Activated naive CD4-positive, alpha-beta T cell treated with anti-CD3 and anti-CD28 coated beads, Interleukin-2, amount 10 ng/mL, durations not matched to agents 7 days and 5 days (primary cell): ENCODE results near the gene SLC24A3.

Experiments used
- CTCF ChIA-PET: fragments of 350-600 bp; sonication (Branson Sonifier 250); formaldehyde crosslinking; loops from one replicate; lab custom pipeline; 2021; ENCODE audit warnings: antibody characterized with exemption; lab: Charles Lee
- DNase-seq: peaks from one replicate; pipeline ENCODE4 v3.0.0-alpha.2; 2020
- H3K27ac Mint-ChIP-seq: one replicate; pipeline ENCODE4 v1.8.0; 2021; ENCODE audit warnings: mild to moderate bottlenecking, moderate library complexity, mixed read lengths
- H3K27me3 Mint-ChIP-seq: one replicate; pipeline ENCODE4 v1.8.0; 2021; ENCODE audit warnings: mild to moderate bottlenecking, mixed read lengths
- H3K36me3 Mint-ChIP-seq: one replicate; pipeline ENCODE4 v1.8.0; 2021; ENCODE audit warnings: mixed read lengths
- H3K4me1 Mint-ChIP-seq: one replicate; pipeline ENCODE4 v1.8.0; 2021; ENCODE audit warnings: mixed read lengths
- H3K4me3 Mint-ChIP-seq: one replicate; pipeline ENCODE4 v1.8.0; 2021; ENCODE audit warnings: mild to moderate bottlenecking, moderate library complexity, mixed read lengths
- H3K9me3 Mint-ChIP-seq: one replicate; pipeline ENCODE4 v1.8.0; 2021; ENCODE audit warnings: mixed read lengths

Gene SLC24A3

DNA sequence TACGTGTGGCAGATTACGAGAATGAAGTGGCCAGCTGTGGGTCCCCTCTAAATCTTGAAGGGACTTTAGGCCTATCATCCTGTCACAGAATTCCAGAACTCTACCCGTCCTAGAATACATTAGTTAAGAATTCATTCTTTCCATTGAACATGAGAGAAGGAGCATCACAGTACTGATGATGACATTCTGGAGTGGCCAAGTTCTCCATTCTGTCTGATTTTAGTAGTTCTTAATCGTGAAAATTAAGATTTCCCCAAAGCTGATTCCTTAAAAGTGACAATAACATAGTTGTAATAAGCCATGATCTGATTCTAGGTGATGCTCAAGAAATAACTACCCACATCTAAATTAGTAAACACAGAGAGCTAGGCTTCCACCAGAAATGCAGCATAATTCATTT is 510.6 kb downstream of the SLC24A3 start:
- Mint-ChIP-seq H3K4me1 (no peaks in the 10 kb centered on the region), H3K36me3 (no peaks in the 10 kb centered on the region), H3K4me3 (no peak overlapping the region), H3K27ac (no peak overlapping the region), H3K9me3 (no peaks in the 10 kb centered on the region), H3K27me3 (peaks cover 3% of the 10 kb centered on the region)
- CTCF ChIA-PET: no interaction called here
- no peak for DNase-seq

DNA sequence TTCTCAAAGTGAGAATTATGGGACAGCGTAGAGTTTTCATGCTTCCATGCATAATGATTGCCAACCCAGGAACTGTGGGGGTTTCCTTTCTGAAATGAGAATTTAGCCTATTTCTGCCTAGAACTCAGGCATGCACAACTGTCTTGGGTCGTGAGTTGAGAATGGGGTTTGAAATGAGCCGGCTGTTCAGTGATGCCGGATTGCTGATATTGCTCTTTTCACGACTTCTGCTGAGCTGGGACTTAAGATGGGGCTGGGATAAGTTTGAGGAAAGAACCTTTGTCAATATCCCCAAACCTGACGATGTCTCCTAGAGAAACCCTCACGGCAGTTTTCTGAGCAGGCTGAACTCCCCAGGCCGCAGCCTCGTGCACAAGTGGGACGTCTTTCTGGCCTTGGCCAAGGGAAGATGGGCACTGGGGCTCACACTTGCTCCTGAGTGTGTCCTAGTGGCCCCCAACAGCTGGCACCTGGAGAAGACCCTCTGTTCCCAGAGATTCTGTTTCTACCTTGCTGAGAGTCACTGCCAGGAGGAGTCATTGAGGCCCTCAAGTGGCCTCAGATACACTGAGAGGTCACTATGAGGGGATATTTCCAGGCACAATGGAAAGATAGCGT is 511.5 kb downstream of the SLC24A3 start:
- Mint-ChIP-seq H3K27ac (no peak overlapping the region), H3K27me3 (peaks cover 3% of the 10 kb centered on the region), H3K9me3 (no peaks in the 10 kb centered on the region), H3K36me3 (no peaks in the 10 kb centered on the region), H3K4me3 (no peak overlapping the region), H3K4me1 (no peaks in the 10 kb centered on the region)
- DNase-seq: no peak
- CTCF ChIA-PET: no interaction called here

- DNase-seq: no peak
- H3K4me3 Mint-ChIP-seq: no peak overlapping the region
- H3K9me3 Mint-ChIP-seq: no peaks in the 10 kb centered on the region
- CTCF ChIA-PET: no interaction called here
- peaks cover 3% of the 10 kb centered on the region for H3K27me3 Mint-ChIP-seq
- H3K27ac Mint-ChIP-seq: no peak overlapping the region
- H3K36me3 Mint-ChIP-seq: no peaks in the 10 kb centered on the region
- H3K4me1 Mint-ChIP-seq: no peaks in the 10 kb centered on the region
These were observed 512.9 kb downstream of the SLC24A3 start for GRCh38 chr20:19725373-19725772.

DNA sequence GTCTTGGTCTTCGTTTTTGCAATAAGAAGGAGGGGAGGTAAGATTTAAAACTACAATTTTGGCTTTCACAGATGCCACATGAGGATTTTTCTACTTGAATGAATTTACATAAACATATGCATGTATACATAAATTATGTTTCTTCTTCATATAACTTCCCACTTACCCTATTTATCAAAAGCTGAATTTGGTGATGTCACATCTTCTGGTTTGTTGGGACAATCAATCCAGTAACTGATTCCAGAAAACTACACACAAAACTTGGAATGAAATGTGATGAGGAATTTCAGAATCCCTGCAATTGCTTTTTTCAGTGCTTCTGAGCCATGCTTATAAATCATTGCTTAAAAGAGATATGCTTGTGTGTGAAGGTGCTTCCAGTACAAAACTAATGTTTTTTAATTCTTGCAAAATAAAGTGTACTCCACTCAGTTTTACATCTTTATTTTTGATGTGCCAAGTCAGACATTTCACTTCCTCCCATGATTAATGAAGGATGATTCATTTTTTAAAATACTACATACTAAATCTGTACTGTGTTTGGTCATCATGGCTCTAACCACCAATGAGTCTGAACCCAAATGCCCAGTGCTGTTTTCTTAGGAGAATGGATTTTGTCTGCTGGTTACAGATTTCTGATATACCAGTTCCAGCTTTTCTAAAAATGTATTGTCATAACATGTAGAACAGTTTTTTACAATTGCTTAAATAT is 513.5 kb downstream of the SLC24A3 start:
- Mint-ChIP-seq H3K27me3 (peaks cover 3% of the 10 kb centered on the region), H3K4me1 (no peaks in the 10 kb centered on the region), H3K4me3 (no peak overlapping the region), H3K36me3 (no peaks in the 10 kb centered on the region), H3K9me3 (no peaks in the 10 kb centered on the region), H3K27ac (no peak overlapping the region)
- CTCF ChIA-PET: no interaction called here
- no peak for DNase-seq

DNA sequence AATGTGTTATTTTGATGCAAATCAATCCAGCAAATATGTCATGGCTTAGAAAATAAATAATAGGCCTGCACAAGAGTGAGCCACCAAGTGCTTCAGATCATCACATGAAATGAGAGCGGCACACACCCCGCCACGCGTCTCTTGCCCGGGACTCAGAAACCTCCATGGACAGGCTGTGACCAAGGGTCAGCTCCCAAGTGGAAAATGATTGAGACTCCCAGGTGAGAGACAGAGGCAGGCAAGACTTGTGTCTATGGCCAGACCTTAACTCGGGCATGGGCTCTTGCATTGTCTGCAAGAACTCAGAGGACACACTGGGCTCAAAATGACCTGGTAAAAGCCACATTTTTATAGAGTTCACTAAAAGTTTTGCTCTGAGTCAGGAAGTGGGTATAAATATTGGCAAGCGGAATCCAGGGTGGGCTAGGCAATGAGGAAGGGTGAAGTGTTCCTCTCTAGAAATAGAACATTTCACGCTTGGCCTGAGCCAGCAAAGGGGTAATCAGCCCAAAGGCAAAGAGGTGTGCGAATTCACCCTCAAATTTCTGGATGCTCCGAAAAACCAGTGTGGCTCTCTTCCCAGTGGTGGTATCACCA is 514.9 kb downstream of the SLC24A3 start:
- DNase-seq: no peak
- Mint-ChIP-seq H3K36me3 (no peaks in the 10 kb centered on the region), H3K9me3 (no peaks in the 10 kb centered on the region), H3K4me1 (no peaks in the 10 kb centered on the region), H3K27me3 (peaks cover 3% of the 10 kb centered on the region), H3K27ac (no peak overlapping the region), H3K4me3 (no peak overlapping the region)
- CTCF ChIA-PET: no interaction called here

- no peak overlapping the region for H3K27ac Mint-ChIP-seq
- H3K27me3 Mint-ChIP-seq: peaks cover 3% of the 10 kb centered on the region
- no peak overlapping the region for H3K4me3 Mint-ChIP-seq
- no peaks in the 10 kb centered on the region for H3K9me3 Mint-ChIP-seq
- CTCF ChIA-PET: no interaction called here
- no peaks in the 10 kb centered on the region for H3K4me1 Mint-ChIP-seq
- H3K36me3 Mint-ChIP-seq: no peaks in the 10 kb centered on the region
- no peak for DNase-seq
These were observed 517.2 kb downstream of the SLC24A3 start for GRCh38 chr20:19729672-19730071.

DNA sequence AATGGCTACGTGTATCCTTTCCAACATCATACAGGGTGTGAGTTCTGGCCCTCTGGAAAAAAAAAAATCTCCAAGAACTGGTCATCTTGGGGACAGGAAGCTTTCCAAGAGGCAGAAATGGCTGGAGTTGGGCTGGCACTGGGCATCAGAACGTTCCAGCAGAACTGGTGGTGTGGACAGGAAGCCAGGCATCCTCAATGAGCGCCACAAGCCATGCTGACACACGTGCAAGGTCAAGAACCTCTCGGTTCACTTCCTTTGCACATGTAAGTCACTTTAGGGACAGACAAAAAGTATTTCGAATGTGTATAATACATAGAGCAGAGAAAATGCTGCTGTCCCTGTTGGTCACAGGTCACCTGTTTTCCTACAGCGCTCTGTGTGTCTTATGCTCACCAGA is 518.3 kb downstream of the SLC24A3 start:
- Mint-ChIP-seq H3K9me3 (no peaks in the 10 kb centered on the region), H3K36me3 (no peaks in the 10 kb centered on the region), H3K4me3 (no peak overlapping the region), H3K27ac (no peak overlapping the region), H3K4me1 (no peaks in the 10 kb centered on the region), H3K27me3 (peaks cover 3% of the 10 kb centered on the region)
- CTCF ChIA-PET: no interaction called here
- DNase-seq: no peak

- Mint-ChIP-seq H3K36me3 (no peaks in the 10 kb centered on the region), H3K4me3 (no peak overlapping the region), H3K4me1 (no peaks in the 10 kb centered on the region), H3K27me3 (peaks cover 5% of the 10 kb centered on the region), H3K9me3 (no peaks in the 10 kb centered on the region), H3K27ac (no peak overlapping the region)
- no peak for DNase-seq
- CTCF ChIA-PET: no interaction called here
These were observed 522.4 kb downstream of the SLC24A3 start for GRCh38 chr20:19734811-19735210.

DNA sequence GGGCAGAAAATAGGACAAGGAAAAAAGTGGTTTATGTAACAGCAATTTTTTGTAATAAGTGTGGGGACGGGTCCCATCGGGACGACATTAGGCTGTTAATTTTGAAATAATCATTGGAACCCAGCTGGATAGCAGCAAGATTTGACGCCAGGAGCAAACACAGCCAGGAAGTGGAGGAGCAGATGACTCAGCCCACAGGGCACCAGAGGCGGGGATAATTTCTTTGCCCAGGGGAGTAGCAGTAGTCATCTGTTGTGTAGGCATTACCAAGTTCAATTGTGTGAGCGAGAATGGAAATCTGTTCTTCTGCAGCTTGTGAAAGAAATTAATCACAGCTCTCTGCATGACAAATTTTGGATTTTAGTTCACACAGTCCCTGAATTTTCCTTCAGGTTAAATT is 523.0 kb downstream of the SLC24A3 start:
- DNase-seq: no peak
- CTCF ChIA-PET: no interaction called here
- no peak overlapping the region for H3K27ac Mint-ChIP-seq
- no peaks in the 10 kb centered on the region for H3K36me3 Mint-ChIP-seq
- no peak overlapping the region for H3K4me3 Mint-ChIP-seq
- H3K4me1 Mint-ChIP-seq: no peaks in the 10 kb centered on the region
- peaks cover 8% of the 10 kb centered on the region for H3K27me3 Mint-ChIP-seq
- no peaks in the 10 kb centered on the region for H3K9me3 Mint-ChIP-seq

DNA sequence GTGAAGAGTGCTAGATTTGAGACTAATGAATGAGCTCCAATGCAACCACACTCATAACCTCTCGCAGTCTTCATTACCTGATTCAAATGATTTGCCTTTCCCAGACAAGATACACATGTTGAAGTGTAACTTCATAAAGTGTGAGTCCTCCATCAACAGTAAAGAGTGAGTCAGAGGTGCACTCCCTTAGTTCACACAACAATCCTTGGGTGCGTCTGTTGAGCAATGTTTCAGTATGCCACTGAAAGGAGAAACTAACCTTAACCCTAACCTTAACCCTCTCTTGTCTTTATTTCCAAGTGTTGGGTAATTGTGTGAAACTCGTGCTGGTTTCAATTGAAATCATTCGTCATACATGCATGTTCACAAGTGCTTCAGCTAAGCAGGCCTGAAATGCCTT is 524.6 kb downstream of the SLC24A3 start:
- no peaks in the 10 kb centered on the region for H3K9me3 Mint-ChIP-seq
- DNase-seq: no peak
- no peak overlapping the region for H3K4me3 Mint-ChIP-seq
- CTCF ChIA-PET: no interaction called here
- no peaks in the 10 kb centered on the region for H3K36me3 Mint-ChIP-seq
- H3K27ac Mint-ChIP-seq: no peak overlapping the region
- no peaks in the 10 kb centered on the region for H3K4me1 Mint-ChIP-seq
- peaks cover 8% of the 10 kb centered on the region for H3K27me3 Mint-ChIP-seq

GRCh38 chr20:19738951-19739350 is 526.5 kb downstream of the SLC24A3 start:
- CTCF ChIA-PET: no interaction called here
- H3K36me3 Mint-ChIP-seq: no peaks in the 10 kb centered on the region
- no peaks in the 10 kb centered on the region for H3K9me3 Mint-ChIP-seq
- no peak for DNase-seq
- peaks cover 13% of the 10 kb centered on the region for H3K27me3 Mint-ChIP-seq
- H3K27ac Mint-ChIP-seq: no peak overlapping the region
- no peak overlapping the region for H3K4me3 Mint-ChIP-seq
- no peaks in the 10 kb centered on the region for H3K4me1 Mint-ChIP-seq

GRCh38 chr20:19739351-19739750 is 526.9 kb downstream of the SLC24A3 start:
- no peaks in the 10 kb centered on the region for H3K9me3 Mint-ChIP-seq
- H3K4me1 Mint-ChIP-seq: no peaks in the 10 kb centered on the region
- H3K4me3 Mint-ChIP-seq: no peak overlapping the region
- CTCF ChIA-PET: no interaction called here
- no peaks in the 10 kb centered on the region for H3K36me3 Mint-ChIP-seq
- H3K27ac Mint-ChIP-seq: no peak overlapping the region
- peaks cover 13% of the 10 kb centered on the region for H3K27me3 Mint-ChIP-seq
- no peak for DNase-seq

DNA sequence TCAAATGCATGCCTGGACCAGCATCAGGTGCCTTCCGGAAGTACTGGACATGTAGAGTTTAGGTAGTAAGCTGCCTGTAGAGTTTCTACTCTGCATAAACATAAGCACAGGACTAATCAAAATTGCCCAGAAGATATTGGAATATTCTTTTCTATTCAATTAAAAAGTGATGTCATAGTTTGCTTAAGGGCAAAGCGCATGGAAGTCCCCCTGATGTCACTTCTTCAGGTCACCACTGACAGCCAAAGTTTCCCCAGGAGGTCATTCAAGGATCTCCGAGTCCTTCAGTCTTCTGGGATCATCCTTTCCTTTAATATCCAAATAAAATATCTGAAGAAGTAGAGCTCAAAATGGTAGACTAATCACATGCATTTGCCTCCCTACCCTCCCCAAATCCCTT is 528.1 kb downstream of the SLC24A3 start:
- no peak for DNase-seq
- CTCF ChIA-PET: interaction anchor here (0.7 kb wide), 1 partner anchor 126 kb away, joined by 3 read pairs; no protein-coding TSS in a partner anchor

GRCh38 chr20:19741924-19742323 is 529.5 kb downstream of the SLC24A3 start:
- Mint-ChIP-seq H3K27me3 (peaks cover 13% of the 10 kb centered on the region), H3K4me3 (no peak overlapping the region), H3K36me3 (no peaks in the 10 kb centered on the region), H3K27ac (no peak overlapping the region), H3K9me3 (no peaks in the 10 kb centered on the region), H3K4me1 (no peaks in the 10 kb centered on the region)
- CTCF ChIA-PET: no interaction called here
- DNase-seq: no peak

More for the DNA sequence above, 528.1 kb downstream of the SLC24A3 start:
- Mint-ChIP-seq H3K36me3 (no peaks in the 10 kb centered on the region), H3K27me3 (peaks cover 13% of the 10 kb centered on the region), H3K4me1 (no peaks in the 10 kb centered on the region), H3K27ac (no peak overlapping the region), H3K4me3 (no peak overlapping the region), H3K9me3 (no peaks in the 10 kb centered on the region)
